Hepatic stellate cell (primary cell): ENCODE results near the gene CALB2.

Experiments used
- DNase-seq: peaks from one replicate; pipeline ENCODE4 v3.0.0; 2011; ENCODE audit warnings: low spot score

The CALB2 gene

GRCh38 chr16:71387045-71387871 lies 28.7 kb downstream of the CALB2 start:
- DNase-seq, result no peak

DNA sequence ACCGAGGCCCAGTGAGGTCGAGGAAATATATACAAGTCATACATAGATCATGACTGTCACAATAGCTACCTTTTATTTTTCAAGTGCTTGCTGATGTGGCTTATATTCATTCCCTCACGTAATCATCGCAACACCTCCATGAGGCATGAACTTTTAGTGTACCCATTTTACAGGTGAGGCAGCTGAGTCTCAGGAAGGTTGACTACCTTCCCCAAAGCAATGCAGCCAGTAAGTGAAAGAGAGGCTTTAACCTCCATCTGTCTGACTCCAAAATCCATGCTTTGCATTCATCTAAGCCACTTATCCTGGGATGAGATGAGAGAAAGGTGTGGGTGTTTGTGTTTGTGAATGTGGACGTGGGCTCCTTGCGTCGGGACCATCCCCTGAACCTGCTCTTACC lies 30.8 kb downstream of the CALB2 start:
- no peak for DNase-seq

GRCh38 chr16:71396594-71396993 lies 38.1 kb downstream of the CALB2 start:
- DNase-seq, result no peak

GRCh38 chr16:71399801-71400563 lies 41.5 kb downstream of the CALB2 start:
- no peak for DNase-seq

GRCh38 chr16:71402007-71402406 lies 43.5 kb downstream of the CALB2 start:
- no peak for DNase-seq

DNA sequence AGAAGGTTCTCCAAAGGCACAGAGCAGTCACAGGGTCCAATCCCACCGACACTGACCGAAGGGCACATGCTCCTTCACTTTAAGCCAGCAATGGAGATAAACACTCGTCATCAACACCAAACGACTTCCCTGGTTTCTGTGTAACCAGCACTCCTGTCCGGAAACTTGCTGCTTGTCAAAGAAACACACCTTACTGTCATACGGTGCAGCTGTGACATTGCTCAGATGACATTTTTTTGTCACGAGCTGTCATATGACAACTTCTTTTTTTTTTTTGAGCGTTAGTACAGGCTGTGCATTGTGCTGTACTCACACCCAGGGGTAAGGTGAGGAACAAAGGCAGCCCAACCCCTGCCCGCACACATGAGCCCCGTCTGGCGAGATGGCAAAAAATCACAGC lies 44.2 kb downstream of the CALB2 start:
- no peak for DNase-seq

DNA sequence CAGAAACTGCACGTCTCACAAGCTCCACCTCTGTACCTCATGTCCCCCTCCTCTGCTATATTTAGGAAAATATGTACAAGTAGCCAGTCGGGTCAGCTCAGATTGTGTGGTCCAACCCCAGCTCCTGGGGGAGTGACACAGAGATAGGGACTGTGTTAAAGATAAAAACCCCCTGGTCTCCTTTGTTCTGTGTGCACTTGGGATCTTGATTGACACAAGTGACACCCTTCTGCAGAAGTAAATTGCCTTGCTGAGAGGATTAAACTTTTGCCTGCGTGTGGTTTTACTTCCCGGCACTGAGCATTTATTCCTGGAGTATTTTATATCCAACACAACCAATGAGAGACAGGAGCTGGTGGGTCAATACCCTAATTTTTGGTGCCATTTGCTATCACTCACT lies 45.8 kb downstream of the CALB2 start:
- DNase-seq, result no peak

- DNase-seq, result no peak
Observed at GRCh38 chr16:71406316-71406715, 47.8 kb downstream of the CALB2 start.

GRCh38 chr16:71406724-71407123 lies 48.2 kb downstream of the CALB2 start:
- no peak for DNase-seq

GRCh38 chr16:71407731-71408130 lies 49.2 kb downstream of the CALB2 start:
- no peak for DNase-seq

DNA sequence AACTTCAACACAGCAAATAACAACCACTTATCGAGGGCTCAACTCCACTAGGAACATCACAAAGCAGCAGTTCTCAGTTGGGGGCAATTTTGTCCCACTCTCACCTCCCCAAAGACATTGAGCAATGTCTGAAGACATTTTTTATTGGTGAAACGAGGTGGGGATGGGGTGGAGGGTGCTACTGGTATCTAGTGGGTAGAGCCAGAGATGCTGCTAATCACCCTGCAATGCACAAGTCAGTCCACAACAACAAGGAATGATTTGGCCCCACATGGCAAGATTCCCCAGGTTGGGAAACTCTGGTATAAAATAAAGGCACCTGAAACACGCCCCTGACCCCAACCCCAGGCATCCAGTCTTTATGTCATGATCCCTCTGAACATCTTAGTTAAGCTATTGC lies 50.0 kb downstream of the CALB2 start:
- DNase-seq, result no peak

DNA sequence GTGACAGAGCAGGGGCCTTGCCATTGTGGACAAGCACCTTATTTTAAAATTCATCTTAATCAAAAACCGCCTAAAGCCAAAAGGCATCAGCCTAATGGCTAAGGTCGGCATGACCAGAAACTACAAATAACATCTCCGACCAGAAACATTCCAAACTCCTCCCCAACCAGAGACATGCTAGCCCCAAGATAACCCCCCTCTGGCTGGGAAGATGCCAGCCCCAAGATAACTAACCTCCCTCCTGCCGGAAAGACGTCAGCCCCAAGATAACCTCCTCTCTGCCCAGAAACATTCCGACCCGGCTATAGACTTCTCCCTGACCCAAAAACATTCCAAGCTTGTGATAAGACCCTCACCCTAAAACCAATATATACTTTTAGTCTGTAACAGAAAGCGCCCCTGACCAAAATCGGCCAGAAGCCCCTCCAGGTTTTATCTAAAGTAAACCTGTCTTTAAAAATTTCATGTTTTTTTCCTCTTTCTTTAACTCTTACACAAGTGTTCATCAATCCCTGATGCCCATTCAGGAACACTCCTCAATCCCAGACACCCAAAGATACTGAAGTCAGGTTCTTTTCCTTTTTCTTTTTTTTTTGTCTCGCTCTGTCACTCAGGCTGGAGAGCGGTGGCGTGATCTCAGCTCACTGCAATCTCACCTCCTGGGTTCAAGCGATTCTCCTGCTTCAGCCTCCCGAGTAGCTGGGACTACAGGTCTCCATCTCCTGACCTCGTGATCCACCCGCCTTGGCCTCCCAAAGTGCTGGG lies 50.7 kb downstream of the CALB2 start:
- no peak for DNase-seq

- DNase-seq, result no peak
Observed at GRCh38 chr16:71410146-71410545, 51.6 kb downstream of the CALB2 start.

DNA sequence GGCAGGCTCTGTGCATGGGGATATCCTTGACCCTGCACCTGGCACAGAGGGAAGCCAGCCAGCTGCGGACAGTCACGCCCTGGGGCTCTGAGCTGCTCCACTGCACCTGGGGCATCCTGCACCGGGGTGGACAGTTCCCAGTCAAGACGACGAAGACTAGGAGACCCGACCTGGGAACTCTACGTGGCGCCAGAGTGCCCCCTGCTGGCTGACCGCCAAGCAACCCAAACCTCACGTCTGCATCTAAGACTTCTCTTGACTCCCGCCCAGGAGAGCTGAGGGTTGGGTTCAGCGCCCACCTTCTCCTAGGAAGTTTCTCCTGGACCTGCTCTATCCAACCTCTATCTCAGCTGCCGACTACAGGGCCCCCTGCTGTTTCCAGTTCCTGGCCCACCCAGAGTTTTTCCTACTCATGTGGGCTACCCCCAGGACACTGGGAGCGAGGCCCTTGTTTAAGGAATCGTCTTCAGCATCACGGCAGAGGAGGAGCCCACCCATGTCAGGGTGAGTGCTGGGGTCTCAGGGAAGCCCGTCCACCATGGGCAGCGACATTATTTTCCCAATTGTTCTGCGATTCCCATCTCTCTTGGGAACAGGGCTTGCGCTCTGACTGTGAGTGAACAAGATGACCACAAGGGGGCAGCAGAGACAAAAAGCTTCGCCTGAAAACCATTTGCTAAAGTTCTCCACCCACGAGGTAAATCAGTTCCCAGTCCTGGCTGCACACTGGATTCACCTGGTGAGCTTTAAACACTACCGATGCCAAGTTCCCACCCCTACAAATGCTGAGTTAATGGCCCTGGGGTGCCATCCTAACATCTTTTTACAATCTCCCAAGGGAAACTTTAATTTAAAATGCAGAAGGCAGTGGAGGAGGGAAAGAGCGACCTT lies 54.0 kb downstream of the CALB2 start:
- DNase-seq, result peak; percentile 82

GRCh38 chr16:71413341-71413740 lies 54.8 kb downstream of the CALB2 start:
- no peak for DNase-seq

DNA sequence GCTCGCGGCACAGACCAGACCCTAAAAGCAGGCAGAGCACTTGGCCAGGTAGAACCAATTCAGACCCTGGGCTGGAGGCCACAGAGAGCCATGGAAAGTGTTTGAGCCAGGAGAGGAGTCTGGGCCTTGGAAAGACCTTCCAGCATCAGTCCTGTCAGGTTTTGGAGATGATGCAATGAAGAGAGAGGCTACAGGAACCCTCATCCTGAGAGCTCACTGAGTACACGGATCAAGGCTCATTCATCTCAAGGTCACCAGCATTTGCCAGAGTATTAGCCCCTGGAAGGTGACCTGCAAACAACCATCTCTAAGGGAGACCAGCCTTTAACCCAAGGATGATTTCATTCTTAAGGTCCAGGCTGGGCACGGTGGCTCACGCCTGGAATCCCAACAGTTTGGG lies 55.5 kb downstream of the CALB2 start:
- DNase-seq, result no peak

DNA sequence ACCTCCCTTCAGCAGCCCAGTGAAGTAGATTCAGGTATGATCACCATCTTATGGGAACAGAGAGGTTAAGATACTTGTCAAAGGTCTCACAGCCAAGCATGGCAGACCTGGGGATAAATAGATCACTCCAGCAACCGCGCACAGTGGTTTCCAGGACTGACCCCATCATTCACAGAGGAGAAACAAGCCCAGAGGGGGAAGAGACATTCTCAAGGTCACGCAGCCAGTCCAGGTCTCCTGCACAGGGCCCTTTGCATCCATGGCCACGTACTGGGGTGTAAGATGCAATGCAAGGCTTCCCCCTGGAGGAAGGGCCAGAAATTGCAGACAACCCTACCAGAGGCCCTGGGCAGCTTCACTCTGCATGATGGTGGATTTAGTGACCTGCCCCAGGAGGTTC lies 63.4 kb downstream of the CALB2 start:
- DNase-seq, result peak; percentile 34

GRCh38 chr16:71423016-71423415 lies 64.5 kb downstream of the CALB2 start:
- no peak for DNase-seq

DNA sequence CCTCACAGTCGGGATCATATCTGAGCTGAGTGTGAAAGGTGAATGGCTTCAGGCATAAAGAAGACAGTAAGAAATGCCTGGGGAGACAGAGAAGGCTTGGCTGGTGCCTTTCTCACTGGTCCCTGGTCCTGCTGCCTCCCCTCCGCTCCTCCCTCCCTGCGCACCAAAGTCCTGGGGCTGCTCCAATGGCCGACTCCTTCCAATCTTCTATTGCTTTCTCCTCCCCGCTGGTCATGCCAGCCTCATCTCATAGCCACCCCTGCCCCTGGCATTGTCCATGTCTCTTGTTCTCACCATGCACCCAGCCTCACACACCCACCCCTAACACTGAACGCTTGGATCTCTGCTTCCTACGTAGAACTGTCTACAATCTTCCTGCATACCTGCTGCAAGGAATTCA lies 65.3 kb downstream of the CALB2 start:
- DNase-seq, result no peak

- no peak for DNase-seq
Observed at GRCh38 chr16:71424626-71425025, 66.1 kb downstream of the CALB2 start.

- DNase-seq, result no peak
Observed at GRCh38 chr16:71425746-71426068, 67.2 kb downstream of the CALB2 start.
